ENCODE measurements around the gene CCDC90B.
"Not testable (repeated sequence)": the region's sequence is repeated elsewhere in the genome, so short reads cannot be mapped to it uniquely, and the experiment has no call there.

Gene CCDC90B, protein sequence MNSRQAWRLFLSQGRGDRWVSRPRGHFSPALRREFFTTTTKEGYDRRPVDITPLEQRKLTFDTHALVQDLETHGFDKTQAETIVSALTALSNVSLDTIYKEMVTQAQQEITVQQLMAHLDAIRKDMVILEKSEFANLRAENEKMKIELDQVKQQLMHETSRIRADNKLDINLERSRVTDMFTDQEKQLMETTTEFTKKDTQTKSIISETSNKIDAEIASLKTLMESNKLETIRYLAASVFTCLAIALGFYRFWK

DNA sequence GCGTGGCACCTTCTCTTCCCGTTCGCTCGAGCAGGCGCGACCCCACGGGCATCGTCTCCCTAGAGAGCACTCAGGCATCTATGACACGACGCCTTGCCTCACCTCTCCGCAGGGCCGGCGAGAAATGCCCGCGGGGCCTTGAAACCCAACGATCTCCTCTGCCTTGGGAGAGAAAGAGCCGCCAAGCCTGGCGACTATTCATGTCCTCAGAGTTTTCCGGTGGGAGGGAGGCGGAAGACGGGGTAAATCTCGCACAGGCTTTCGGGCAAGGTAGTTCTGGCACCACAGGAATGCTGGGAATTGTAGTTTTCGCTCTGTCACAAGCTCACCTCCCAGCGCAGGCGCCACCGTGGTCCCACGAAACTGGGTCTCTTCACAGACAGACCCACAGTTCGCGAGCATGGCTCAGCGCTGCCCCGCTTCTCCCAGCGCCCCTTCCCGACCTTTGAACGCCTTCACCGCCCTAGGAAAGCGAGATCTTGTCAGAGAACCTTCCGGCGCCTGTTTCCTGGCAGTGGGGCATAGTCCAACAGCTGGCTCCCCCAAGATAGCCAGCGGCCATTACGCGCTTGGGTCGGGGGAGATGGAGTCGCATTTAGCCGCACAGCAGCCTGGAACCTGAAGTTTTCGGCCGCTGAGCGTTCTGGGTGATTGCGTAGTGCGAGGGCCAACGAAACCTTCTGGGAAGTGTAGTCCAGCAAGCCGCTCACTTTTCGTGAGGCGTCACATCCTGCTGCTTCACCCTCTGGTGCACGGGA, at the start of gene CCDC90B:
Gene CCDC90B (minus strand): TSS at position 597 of the 758 bp plus-strand sequence. CDS start 395 bp downstream, at position 202.
- Histone ChIP-seq H3K9ac (ENCODE audit: low read depth, low read length) (peak within 1 kb of the TSS; percentile 90), H3K27ac (ENCODE audit: low read depth, low read length) (peak within 1 kb of the TSS; percentile 87), H3K27me3 (ENCODE audit: control insufficient read depth, insufficient read depth, low read length) (no peaks in the 10 kb centered on the region), H3K4me3 (ENCODE audit: low read depth, low read length) (peak within 1 kb of the TSS; percentile 91), H3K4me1 (ENCODE audit: control insufficient read depth, insufficient read depth, low read length) (peaks cover 13% of the 10 kb centered on the region), H3K9me3 (ENCODE audit: control insufficient read depth, insufficient read depth, low read length) (no peaks in the 10 kb centered on the region), H3K36me3 (ENCODE audit: control insufficient read depth, insufficient read depth, low read length) (no peaks in the 10 kb centered on the region)

DNA sequence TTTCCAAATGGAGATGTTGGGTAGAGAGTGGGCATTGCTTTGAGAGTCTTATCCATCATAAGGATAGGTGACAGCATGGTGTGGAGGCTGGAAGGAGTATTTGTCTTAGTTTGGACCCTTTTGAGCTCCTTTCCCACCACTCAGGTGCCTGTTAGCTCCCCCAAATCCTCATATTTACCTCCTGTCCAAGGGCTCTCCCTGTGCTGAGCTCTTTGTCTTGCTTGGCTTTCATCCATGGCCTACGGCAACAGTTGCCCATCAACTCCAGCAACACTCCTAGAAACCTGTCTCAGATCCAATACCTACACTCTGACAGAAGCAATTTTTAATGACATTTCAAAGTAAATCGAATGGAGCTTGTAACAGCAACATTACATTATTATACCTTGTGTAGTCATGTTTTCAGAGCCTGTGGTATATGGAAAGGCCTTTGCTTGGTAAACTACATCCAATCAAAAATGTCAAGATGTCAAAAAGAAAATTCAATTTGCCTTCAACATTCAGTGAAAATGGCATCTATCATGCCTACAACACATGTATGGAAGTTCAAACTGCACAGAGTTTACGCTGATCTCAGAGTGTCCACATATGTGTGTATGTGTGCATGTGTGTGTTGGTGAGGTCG, 49.4 kb upstream of the CCDC90B start:
- H3K9ac ChIP-seq (ENCODE audit: low read depth, low read length), result no peak overlapping the region
- no peaks in the 10 kb centered on the region for H3K27me3 ChIP-seq (ENCODE audit: control insufficient read depth, insufficient read depth, low read length)
- H3K4me3 ChIP-seq (ENCODE audit: low read depth, low read length), result no peak overlapping the region
- H3K9me3 ChIP-seq (ENCODE audit: control insufficient read depth, insufficient read depth, low read length), result no peaks in the 10 kb centered on the region
- no peak overlapping the region for H3K27ac ChIP-seq (ENCODE audit: low read depth, low read length)
- peaks cover 3% of the 10 kb centered on the region for H3K4me1 ChIP-seq (ENCODE audit: control insufficient read depth, insufficient read depth, low read length)
- no peaks in the 10 kb centered on the region for H3K36me3 ChIP-seq (ENCODE audit: control insufficient read depth, insufficient read depth, low read length)

DNA sequence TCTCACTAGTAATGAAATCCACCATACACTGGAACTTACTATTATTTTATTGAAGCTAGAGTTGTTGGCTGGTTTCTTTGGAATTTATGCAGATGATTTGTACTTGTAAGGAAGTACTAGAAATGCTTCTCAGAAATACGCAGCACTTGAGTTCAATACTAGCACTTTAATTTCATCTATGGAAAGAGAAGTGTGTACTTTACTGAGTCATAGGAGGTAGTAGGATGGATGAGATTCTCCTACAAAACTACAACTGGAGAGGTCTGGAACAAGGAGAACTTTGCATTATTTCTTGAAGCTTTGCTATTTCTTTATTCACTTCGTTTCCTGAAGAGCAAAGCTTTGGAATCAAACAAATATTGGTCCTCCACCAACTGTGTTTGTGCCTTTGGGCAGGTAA, 44.1 kb upstream of the CCDC90B start:
- Histone ChIP-seq H3K9ac (ENCODE audit: low read depth, low read length) (no peak overlapping the region), H3K36me3 (ENCODE audit: control insufficient read depth, insufficient read depth, low read length) (no peaks in the 10 kb centered on the region), H3K9me3 (ENCODE audit: control insufficient read depth, insufficient read depth, low read length) (no peaks in the 10 kb centered on the region), H3K27me3 (ENCODE audit: control insufficient read depth, insufficient read depth, low read length) (no peaks in the 10 kb centered on the region), H3K4me1 (ENCODE audit: control insufficient read depth, insufficient read depth, low read length) (peaks cover 3% of the 10 kb centered on the region), H3K4me3 (ENCODE audit: low read depth, low read length) (no peak overlapping the region), H3K27ac (ENCODE audit: low read depth, low read length) (no peak overlapping the region)

DNA sequence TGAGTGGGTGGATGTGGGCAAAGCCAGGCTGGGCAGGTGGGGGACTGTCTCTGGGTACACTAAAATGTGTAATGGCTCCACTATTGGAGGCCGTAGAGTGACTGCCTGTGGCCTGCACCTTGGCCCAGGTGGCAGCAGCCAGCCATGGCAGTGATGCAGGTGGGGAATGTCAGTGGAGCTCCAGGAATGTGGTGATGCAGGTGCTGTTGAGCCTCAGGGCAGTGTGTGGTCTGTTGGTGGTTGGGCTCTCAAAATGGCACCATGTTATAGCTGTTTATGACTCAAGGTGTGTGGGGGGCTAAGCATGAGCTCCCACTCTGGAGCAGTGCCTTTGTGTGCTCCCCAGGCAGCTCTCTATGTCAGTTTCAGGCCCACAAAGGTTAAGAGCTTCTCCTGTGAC, 40.2 kb upstream of the CCDC90B start:
- H3K9ac ChIP-seq (ENCODE audit: low read depth, low read length), result no peak overlapping the region
- no peak overlapping the region for H3K4me3 ChIP-seq (ENCODE audit: low read depth, low read length)
- H3K36me3 ChIP-seq (ENCODE audit: control insufficient read depth, insufficient read depth, low read length), result no peaks in the 10 kb centered on the region
- no peak overlapping the region for H3K27ac ChIP-seq (ENCODE audit: low read depth, low read length)
- H3K27me3 ChIP-seq (ENCODE audit: control insufficient read depth, insufficient read depth, low read length), result no peaks in the 10 kb centered on the region
- H3K9me3 ChIP-seq (ENCODE audit: control insufficient read depth, insufficient read depth, low read length), result no peaks in the 10 kb centered on the region
- no peaks in the 10 kb centered on the region for H3K4me1 ChIP-seq (ENCODE audit: control insufficient read depth, insufficient read depth, low read length)

DNA sequence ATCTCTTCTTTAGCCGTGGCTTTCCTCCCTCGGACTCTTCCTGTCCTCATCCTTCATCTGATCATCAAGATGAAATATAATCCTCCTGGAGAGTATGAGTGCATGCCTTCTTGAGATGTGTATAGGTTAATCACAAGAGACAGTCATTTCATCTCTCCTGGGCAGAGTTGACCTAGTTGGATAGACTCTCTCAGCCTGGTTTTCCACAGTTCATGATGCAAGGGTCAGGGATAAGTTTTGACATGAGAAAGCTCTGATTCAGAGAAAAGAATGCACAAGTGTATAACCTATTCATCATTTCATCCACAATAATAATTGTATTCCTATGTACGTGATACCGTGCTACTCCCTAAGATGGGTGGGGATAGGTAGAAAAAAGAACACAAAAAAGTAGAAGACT, 33.2 kb upstream of the CCDC90B start:
- H3K27me3 ChIP-seq (ENCODE audit: control insufficient read depth, insufficient read depth, low read length), result no peaks in the 10 kb centered on the region
- no peaks in the 10 kb centered on the region; the same call in 1 of the 2 replicates for H3K9me3 ChIP-seq (ENCODE audit: control insufficient read depth, insufficient read depth, low read length)
- H3K4me1 ChIP-seq (ENCODE audit: control insufficient read depth, insufficient read depth, low read length), result no peaks in the 10 kb centered on the region
- no peak overlapping the region for H3K9ac ChIP-seq (ENCODE audit: low read depth, low read length)
- H3K27ac ChIP-seq (ENCODE audit: low read depth, low read length), result no peak overlapping the region
- no peak overlapping the region for H3K4me3 ChIP-seq (ENCODE audit: low read depth, low read length)
- H3K36me3 ChIP-seq (ENCODE audit: control insufficient read depth, insufficient read depth, low read length), result no peaks in the 10 kb centered on the region

DNA sequence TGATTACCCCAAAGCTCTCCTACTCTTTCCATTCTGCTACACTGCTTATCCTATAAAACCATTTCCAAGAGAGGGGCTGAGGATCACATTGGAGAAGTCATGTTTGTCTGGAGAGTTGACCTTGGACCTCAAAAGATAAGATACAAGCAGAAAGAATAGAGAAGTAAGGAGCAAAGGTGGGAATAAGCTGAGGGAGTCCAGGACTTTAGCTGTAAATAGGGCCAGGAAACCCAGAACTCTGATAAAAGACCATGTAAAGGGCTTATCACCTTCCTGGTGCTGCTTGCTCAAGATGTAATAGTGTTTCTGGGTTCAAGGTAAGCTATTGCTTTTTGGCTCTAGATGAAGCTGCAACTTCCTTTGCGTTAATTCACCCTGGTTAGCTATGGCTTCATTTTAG, 32.8 kb upstream of the CCDC90B start:
- Histone ChIP-seq H3K36me3 (ENCODE audit: control insufficient read depth, insufficient read depth, low read length) (no peaks in the 10 kb centered on the region), H3K27me3 (ENCODE audit: control insufficient read depth, insufficient read depth, low read length) (no peaks in the 10 kb centered on the region), H3K4me1 (ENCODE audit: control insufficient read depth, insufficient read depth, low read length) (no peaks in the 10 kb centered on the region), H3K9ac (ENCODE audit: low read depth, low read length) (no peak overlapping the region), H3K9me3 (ENCODE audit: control insufficient read depth, insufficient read depth, low read length) (no peaks in the 10 kb centered on the region; the same call in 1 of the 2 replicates), H3K4me3 (ENCODE audit: low read depth, low read length) (no peak overlapping the region), H3K27ac (ENCODE audit: low read depth, low read length) (no peak overlapping the region)

DNA sequence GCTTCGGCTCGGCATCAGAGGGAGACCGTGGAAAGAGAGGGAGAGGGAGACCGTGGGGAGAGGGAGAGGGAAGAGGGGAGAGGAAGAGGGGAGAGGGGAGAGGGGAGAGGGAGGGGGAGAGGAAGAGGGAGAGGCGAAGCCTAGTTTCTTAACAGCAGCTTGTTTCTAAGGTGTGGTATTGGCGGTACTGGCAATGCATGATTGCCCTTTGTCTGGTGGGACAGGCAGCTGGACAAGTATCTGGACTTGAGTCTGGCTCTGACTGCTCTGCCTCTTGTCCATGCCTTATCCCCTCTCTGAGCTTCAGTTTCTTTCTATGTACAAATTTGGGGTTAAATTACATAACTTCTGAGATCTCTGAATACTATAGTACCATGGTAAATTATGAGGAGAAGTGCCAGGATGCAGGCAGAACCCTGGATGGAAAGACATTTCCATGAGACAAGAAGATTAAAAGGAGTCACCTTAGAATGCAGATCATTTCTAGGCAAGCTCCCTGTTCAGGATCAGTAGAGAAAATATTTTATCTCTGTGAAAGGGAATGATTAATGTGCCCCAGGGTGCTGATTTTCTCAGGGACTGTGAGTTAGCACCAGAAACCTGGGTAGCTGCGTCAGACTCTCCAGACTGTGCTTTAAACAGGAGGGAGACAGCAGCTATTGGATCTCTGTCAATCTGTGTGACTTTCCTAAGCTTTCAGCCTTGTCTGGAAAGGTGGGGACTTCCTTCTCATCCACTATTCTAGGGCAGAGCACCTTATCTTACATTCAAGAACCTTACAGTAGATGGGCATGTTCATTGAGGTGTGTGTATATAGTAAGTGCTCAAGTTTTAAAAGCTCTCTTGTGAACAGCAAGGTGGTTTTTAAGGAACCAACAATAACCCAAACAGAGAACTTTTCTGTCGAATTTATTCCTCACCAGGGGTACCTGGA, 31.9 kb upstream of the CCDC90B start:
- Histone ChIP-seq H3K4me1 (ENCODE audit: control insufficient read depth, insufficient read depth, low read length) (no peaks in the 10 kb centered on the region), H3K4me3 (ENCODE audit: low read depth, low read length) (no peak overlapping the region), H3K9me3 (ENCODE audit: control insufficient read depth, insufficient read depth, low read length) (no peaks in the 10 kb centered on the region; the same call in 1 of the 2 replicates), H3K27ac (ENCODE audit: low read depth, low read length) (no peak overlapping the region), H3K36me3 (ENCODE audit: control insufficient read depth, insufficient read depth, low read length) (no peaks in the 10 kb centered on the region), H3K9ac (ENCODE audit: low read depth, low read length) (no peak overlapping the region), H3K27me3 (ENCODE audit: control insufficient read depth, insufficient read depth, low read length) (no peaks in the 10 kb centered on the region)

DNA sequence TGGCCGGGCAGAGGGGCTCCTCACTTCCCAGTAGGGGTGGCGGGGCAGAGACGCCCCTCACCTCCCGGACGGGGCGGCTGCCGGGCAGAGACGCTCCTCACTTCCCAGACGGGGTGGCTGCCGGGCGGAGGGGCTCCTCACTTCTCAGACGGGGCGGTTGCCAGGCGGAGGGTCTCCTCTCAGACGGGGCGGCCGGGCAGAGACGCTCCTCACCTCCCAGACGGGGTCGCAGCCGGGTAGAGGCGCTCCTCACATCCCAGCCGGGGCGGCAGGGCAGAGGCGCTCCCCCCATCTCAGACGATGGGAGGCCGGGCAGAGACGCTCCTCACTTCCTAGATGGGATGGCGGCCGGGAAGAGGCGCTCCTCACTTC, 30.7 kb upstream of the CCDC90B start:
- H3K4me3 ChIP-seq (ENCODE audit: low read depth, low read length); H3K4me1 ChIP-seq (ENCODE audit: control insufficient read depth, insufficient read depth, low read length); H3K36me3 ChIP-seq (ENCODE audit: control insufficient read depth, insufficient read depth, low read length); H3K9ac ChIP-seq (ENCODE audit: low read depth, low read length); H3K27ac ChIP-seq (ENCODE audit: low read depth, low read length); H3K9me3 ChIP-seq (ENCODE audit: control insufficient read depth, insufficient read depth, low read length); H3K27me3 ChIP-seq (ENCODE audit: control insufficient read depth, insufficient read depth, low read length): not testable (repeated sequence)

DNA sequence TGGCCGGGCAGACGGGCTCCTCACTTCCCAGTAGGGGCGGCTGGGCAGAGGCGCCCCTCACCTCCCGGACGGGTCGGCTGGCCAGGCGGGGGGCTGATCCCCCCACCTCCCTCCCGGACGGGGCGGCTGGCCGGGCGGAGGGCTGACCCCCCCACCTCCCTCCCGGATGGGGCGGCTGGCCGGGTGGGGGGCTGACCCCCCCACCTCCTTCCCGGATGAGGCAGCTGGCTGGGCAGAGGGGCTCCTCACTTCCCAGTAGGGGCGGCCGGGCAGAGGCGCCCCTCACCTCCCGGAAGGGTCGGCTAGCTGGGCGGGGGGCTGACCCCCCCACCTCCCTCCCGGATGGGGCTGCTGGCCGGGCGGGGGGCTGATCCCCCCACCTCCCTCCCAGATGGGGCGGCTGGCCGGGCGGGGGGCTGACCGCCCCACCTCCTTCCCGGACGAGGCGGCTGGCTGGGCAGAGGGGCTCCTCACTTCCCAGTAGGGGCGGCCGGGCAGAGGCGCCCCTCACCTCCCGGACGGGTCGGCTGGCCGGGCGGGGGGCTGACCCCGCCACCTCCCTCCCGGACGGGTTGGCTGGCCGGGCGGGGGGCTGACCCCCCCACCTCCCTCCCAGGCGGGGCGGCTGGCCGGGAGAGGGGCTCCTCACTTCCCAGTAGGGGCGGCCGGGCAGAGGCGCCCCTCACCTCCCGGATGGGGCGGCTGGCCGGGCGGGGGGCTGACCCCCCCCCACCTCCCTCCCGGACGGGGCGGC, 30.2 kb upstream of the CCDC90B start:
- H3K4me1 ChIP-seq (ENCODE audit: control insufficient read depth, insufficient read depth, low read length); H3K9me3 ChIP-seq (ENCODE audit: control insufficient read depth, insufficient read depth, low read length); H3K4me3 ChIP-seq (ENCODE audit: low read depth, low read length); H3K36me3 ChIP-seq (ENCODE audit: control insufficient read depth, insufficient read depth, low read length); H3K27me3 ChIP-seq (ENCODE audit: control insufficient read depth, insufficient read depth, low read length); H3K27ac ChIP-seq (ENCODE audit: low read depth, low read length); H3K9ac ChIP-seq (ENCODE audit: low read depth, low read length): not testable (repeated sequence)

DNA sequence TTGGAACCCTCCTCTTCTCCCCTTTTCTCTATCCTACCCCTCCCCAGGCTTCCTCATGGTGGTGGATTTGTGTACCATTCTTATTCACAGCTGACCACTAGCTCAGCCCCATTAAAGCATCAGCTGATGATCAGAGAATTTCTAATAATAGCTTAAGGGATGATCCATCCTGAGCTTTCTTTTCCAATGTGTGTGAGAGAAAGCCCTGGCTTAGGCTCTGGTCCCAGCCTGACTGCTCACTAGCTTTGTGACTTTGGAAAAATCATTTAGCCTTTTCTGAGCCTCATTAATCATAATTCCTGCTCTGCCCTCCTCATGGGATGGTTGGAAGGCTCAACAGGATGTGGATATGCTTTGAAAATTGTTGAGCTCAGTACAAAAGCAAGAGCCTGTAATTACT, 26.3 kb upstream of the CCDC90B start:
- no peak overlapping the region for H3K9ac ChIP-seq (ENCODE audit: low read depth, low read length)
- H3K27me3 ChIP-seq (ENCODE audit: control insufficient read depth, insufficient read depth, low read length), result no peaks in the 10 kb centered on the region
- H3K9me3 ChIP-seq (ENCODE audit: control insufficient read depth, insufficient read depth, low read length), result no peaks in the 10 kb centered on the region

More for the DNA sequence above, 26.3 kb upstream of the CCDC90B start:
- no peak overlapping the region for H3K4me3 ChIP-seq (ENCODE audit: low read depth, low read length)
- no peaks in the 10 kb centered on the region for H3K4me1 ChIP-seq (ENCODE audit: control insufficient read depth, insufficient read depth, low read length)
- H3K36me3 ChIP-seq (ENCODE audit: control insufficient read depth, insufficient read depth, low read length), result no peaks in the 10 kb centered on the region
- H3K27ac ChIP-seq (ENCODE audit: low read depth, low read length), result no peak overlapping the region
